Measurements from ENCODE around the gene GOT2. TPM values are rescaled to one million over a fixed set of nuclear protein-coding genes. Genes with fewer than 3 reads are reported as not detected.

Gene GOT2
- total and polyA plus RNA-seq, 2 donors (not counting 3 experiments of a cell fraction or from before 2014, with no cell fraction given) = 53.4 to 127 TPM

DNA sequence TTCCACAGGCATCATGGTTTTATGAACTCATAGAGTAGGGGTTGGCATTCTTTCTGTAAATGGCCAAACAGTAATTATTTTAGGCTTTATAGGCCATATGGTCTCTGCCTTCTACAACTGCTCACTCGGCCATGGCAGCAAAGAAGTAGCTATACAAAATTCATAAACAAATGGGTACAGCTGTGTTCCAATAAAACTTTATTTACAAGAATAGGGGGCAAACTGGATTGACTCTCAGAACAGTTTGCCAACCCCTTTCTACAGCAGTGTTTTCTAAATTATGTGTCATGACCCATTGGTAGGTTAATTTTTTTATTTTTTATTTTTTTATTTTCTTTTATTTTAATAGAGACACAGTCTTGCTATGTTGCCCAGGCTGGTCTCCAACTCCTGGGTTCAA, 20.4 kb downstream of the GOT2 start:
- POLR2A ChIA-PET = no interaction called here
- dilution Hi-C loops (cut with MboI; ENCODE audit: extremely low pct_ligation_motif_present, low sequenced_read_pairs) = no loop called here

DNA sequence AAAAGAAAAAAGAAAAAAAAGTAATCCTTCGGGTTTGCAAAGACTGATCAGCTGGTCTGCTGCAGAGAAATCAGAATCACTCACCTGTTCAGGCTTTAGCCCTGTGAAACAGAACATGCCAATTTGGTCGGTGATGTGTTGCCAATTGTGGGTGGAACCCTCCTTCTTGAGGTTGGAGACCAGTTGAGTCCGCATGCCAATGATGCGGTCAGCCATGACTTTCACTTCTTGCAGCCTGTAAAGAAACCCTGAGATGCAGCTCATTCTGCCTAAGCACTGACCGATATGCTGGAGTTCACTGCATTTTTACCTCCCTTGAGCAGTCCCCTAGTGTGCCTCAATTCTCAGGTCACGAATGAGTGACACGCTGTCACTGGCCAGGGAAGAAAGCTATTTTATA, 24.8 kb downstream of the GOT2 start:
- BruUV-seq (replicated peaks) = no TSS peak
- Histone ChIP-seq H3K4me2 (ENCODE audit: insufficient read depth, low read length) (no peak overlapping the region), H3K9ac (replicated peaks; ENCODE audit: extremely low read depth, insufficient read depth, low read length) (no peak overlapping the region), H3K9me3 (replicated peaks; ENCODE audit: control insufficient read depth, insufficient read depth, low read length) (no peaks in the 10 kb centered on the region), H3K4me1 (ENCODE audit: control insufficient read depth, extremely low read depth, insufficient read depth, low read length) (no peaks in the 10 kb centered on the region), H3K4me3 (replicated peaks in 1 of 3; ENCODE audit: insufficient read depth in 1 of 3, low read depth in 1 of 3, low read length in 3 of 3) (no peak overlapping the region), H4K20me1 (replicated peaks; ENCODE audit: control insufficient read depth, extremely low read depth, insufficient read depth, low read length) (no peaks in the 10 kb centered on the region), H2AFZ (ENCODE audit: low read depth, low read length) (no peak overlapping the region), H3K27ac (ENCODE audit: insufficient read depth, low read depth, low read length) (no peak overlapping the region), H3K36me3 (ENCODE audit: control insufficient read depth in 2 of 2, extremely low read depth in 1 of 2, insufficient read depth in 2 of 2, low read length in 2 of 2) (peaks cover 9 to 13% of the 10 kb centered on the region in 2 experiments), H3K79me2 (ENCODE audit: control insufficient read depth, insufficient read depth, low read length) (no peaks in the 10 kb centered on the region), H3K27me3 (ENCODE audit: control insufficient read depth in 2 of 2, insufficient read depth in 2 of 2, low read length in 2 of 2) (no peaks in the 10 kb centered on the region), H3K9me1 (replicated peaks; ENCODE audit: control insufficient read depth, extremely low read depth, insufficient read depth, low read length) (no peaks in the 10 kb centered on the region)
- FAIRE-seq (no peak), DNase-seq (ENCODE audit: low read depth, low spot score) (no peak)
- intact Hi-C loops (cut with micrococcal nuclease) = no loop called here
- POLR2A ChIA-PET = no interaction called here
- no peak for TF ChIP-seq EZH2 (IDR thresholded peaks at IDR 0.05; ENCODE audit: borderline replicate concordance, low read depth, low read length, severe bottlenecking)
- TF ChIP-seq, protein P1, sequence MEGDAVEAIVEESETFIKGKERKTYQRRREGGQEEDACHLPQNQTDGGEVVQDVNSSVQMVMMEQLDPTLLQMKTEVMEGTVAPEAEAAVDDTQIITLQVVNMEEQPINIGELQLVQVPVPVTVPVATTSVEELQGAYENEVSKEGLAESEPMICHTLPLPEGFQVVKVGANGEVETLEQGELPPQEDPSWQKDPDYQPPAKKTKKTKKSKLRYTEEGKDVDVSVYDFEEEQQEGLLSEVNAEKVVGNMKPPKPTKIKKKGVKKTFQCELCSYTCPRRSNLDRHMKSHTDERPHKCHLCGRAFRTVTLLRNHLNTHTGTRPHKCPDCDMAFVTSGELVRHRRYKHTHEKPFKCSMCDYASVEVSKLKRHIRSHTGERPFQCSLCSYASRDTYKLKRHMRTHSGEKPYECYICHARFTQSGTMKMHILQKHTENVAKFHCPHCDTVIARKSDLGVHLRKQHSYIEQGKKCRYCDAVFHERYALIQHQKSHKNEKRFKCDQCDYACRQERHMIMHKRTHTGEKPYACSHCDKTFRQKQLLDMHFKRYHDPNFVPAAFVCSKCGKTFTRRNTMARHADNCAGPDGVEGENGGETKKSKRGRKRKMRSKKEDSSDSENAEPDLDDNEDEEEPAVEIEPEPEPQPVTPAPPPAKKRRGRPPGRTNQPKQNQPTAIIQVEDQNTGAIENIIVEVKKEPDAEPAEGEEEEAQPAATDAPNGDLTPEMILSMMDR (IDR thresholded peaks at IDR 0.05; ENCODE audit: extremely low read depth in 1 of 2, insufficient read depth in 1 of 2, low read depth in 1 of 2, low read length in 2 of 2) = no peak
- no peak for TF ChIP-seq FOS (IDR thresholded peaks at IDR 0.05; ENCODE audit: borderline replicate concordance, insufficient read depth, low read length)
- no peak for TF ChIP-seq GATA2 (IDR thresholded peaks at IDR 0.05; ENCODE audit: insufficient read depth, insufficient read length, low read depth, low read length)
- TF ChIP-seq, protein P2, sequence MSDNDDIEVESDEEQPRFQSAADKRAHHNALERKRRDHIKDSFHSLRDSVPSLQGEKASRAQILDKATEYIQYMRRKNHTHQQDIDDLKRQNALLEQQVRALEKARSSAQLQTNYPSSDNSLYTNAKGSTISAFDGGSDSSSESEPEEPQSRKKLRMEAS (IDR thresholded peaks at IDR 0.05; ENCODE audit: insufficient read depth, insufficient read length) = no peak
- TF ChIP-seq MYC (IDR thresholded peaks at IDR 0.05; ENCODE audit: low read depth, low read length) = no peak
- TF ChIP-seq JUN (IDR thresholded peaks at IDR 0.05; ENCODE audit: borderline replicate concordance, insufficient read depth, insufficient read length, low read depth) = no peak
- no peak for TF ChIP-seq POLR2AphosphoS5 (IDR thresholded peaks at IDR 0.05; ENCODE audit: insufficient read depth, low read depth, low read length)
- no peak for TF ChIP-seq POLR2A (IDR thresholded peaks at IDR 0.05; ENCODE audit: low read depth, low read length)
- dilution Hi-C loops (cut with MboI; ENCODE audit: extremely low pct_ligation_motif_present, low sequenced_read_pairs) = no loop called here
- CTCF ChIA-PET = interaction anchor here (0.6 to 1.3 kb wide), 2 partner anchors 12 to 47 kb away, joined by 4 read pairs; no protein-coding TSS in a partner anchor

More for the DNA sequence above, 20.4 kb downstream of the GOT2 start:
- no peak overlapping the region for H3K4me2 ChIP-seq (ENCODE audit: insufficient read depth, low read length)
- CTCF ChIA-PET = interaction anchor here (1.1 to 2.0 kb wide), 2 partner anchors 43 to 53 kb away, joined by 3 to 8 read pairs; no protein-coding TSS in a partner anchor
- intact Hi-C loops (cut with micrococcal nuclease) = no loop called here
- H3K27ac ChIP-seq (ENCODE audit: insufficient read depth, low read depth, low read length) = no peak overlapping the region
- no peaks in the 10 kb centered on the region for H3K27me3 ChIP-seq (ENCODE audit: control insufficient read depth in 2 of 2, insufficient read depth in 2 of 2, low read length in 2 of 2)
- no peaks in the 10 kb centered on the region for H3K9me1 ChIP-seq (replicated peaks; ENCODE audit: control insufficient read depth, extremely low read depth, insufficient read depth, low read length)
- H2AFZ ChIP-seq (ENCODE audit: low read depth, low read length) = no peak overlapping the region
- H4K20me1 ChIP-seq (replicated peaks; ENCODE audit: control insufficient read depth, extremely low read depth, insufficient read depth, low read length) = no peaks in the 10 kb centered on the region
- H3K79me2 ChIP-seq (ENCODE audit: control insufficient read depth, insufficient read depth, low read length) = no peaks in the 10 kb centered on the region
- DNase-seq (ENCODE audit: low read depth, low spot score) (no peak), FAIRE-seq (no peak)
- no peak for TF ChIP-seq JUN (IDR thresholded peaks at IDR 0.05; ENCODE audit: borderline replicate concordance, insufficient read depth, insufficient read length, low read depth)
- TF ChIP-seq, protein P1 (IDR thresholded peaks at IDR 0.05; ENCODE audit: extremely low read depth in 1 of 2, insufficient read depth in 1 of 2, low read depth in 1 of 2, low read length in 2 of 2) = no peak
- no peak for TF ChIP-seq MYC (IDR thresholded peaks at IDR 0.05; ENCODE audit: low read depth, low read length)
- H3K9me3 ChIP-seq (replicated peaks; ENCODE audit: control insufficient read depth, insufficient read depth, low read length) = no peaks in the 10 kb centered on the region
- H3K4me3 ChIP-seq (replicated peaks in 1 of 3; ENCODE audit: insufficient read depth in 1 of 3, low read depth in 1 of 3, low read length in 3 of 3) = no peak overlapping the region
- no TSS peak for BruUV-seq (replicated peaks)
- H3K36me3 ChIP-seq (ENCODE audit: control insufficient read depth in 2 of 2, extremely low read depth in 1 of 2, insufficient read depth in 2 of 2, low read length in 2 of 2) = peaks cover 21 to 24% of the 10 kb centered on the region in 2 experiments
- H3K9ac ChIP-seq (replicated peaks; ENCODE audit: extremely low read depth, insufficient read depth, low read length) = no peak overlapping the region
- H3K4me1 ChIP-seq (ENCODE audit: control insufficient read depth, extremely low read depth, insufficient read depth, low read length) = no peaks in the 10 kb centered on the region

Measured in endothelial cell of umbilical vein (primary cell).